ENCODE results near the gene PATL1. TPM values are rescaled to one million over a fixed set of nuclear protein-coding genes. Genes with fewer than 3 reads are reported as not detected.

Gene PATL1
- total RNA-seq, 1 experiment from 2014 or later, result 57.8 TPM

GRCh38 chr11:59659981-59660380 is 8.9 kb downstream of the PATL1 start:
- H3K36me3 Mint-ChIP-seq (ENCODE audit: insufficient read depth, unreplicated experiment), result peaks cover 78% of the 10 kb centered on the region

DNA sequence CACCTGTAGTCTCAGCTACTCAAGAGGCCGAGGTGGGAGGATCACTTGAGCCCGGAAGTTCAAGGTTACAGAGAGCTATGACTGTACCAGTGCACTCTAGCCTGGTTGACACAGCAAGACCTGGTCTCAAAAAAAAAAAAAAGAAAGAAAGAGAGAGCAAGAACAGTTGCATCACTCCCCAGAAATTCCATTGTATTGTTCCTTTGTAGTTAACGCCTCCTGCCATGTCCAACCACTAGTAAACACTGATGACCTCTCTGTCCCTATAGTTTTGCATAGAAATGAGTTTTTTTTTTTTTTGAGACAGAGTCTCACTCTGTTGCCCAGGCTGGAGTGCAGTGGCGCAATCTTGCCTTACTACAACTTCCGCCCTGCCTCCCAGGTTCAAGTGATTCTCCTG is 10.8 kb downstream of the PATL1 start:
- Mint-ChIP-seq H3K27ac (ENCODE audit: unreplicated experiment) (no peak overlapping the region), H3K36me3 (ENCODE audit: insufficient read depth, unreplicated experiment) (peaks cover 86% of the 10 kb centered on the region), H3K4me3 (ENCODE audit: unreplicated experiment) (no peak overlapping the region), H3K9me3 (ENCODE audit: unreplicated experiment) (no peaks in the 10 kb centered on the region), H3K27me3 (ENCODE audit: insufficient read depth, unreplicated experiment) (no peaks in the 10 kb centered on the region), H3K4me1 (ENCODE audit: low read depth, unreplicated experiment) (peaks cover 7% of the 10 kb centered on the region)
- DNase-seq, result no peak
- H3K4me3 ChIP-seq (ENCODE audit: low read depth, low read length), result no peak overlapping the region
- H3K27me3 ChIP-seq (replicated peaks; ENCODE audit: control insufficient read depth, insufficient read depth, low read length), result no peaks in the 10 kb centered on the region
- CTCF ChIA-PET, result no interaction called here
- H3K9me3 ChIP-seq, result no peaks in the 10 kb centered on the region
- no peaks in the 10 kb centered on the region for H3K4me1 ChIP-seq
- POLR2A ChIA-PET, result no interaction called here
- peaks cover 4% of the 10 kb centered on the region for H3K36me3 ChIP-seq (ENCODE audit: control insufficient read depth, insufficient read depth, low read length)
- intact Hi-C loops (cut with micrococcal nuclease; ENCODE audit: unreplicated experiment), result no loop called here
- BruUV-seq (replicated peaks), result no TSS peak
- no peak for TF ChIP-seq CTCF (IDR thresholded peaks at IDR 0.05; ENCODE audit: insufficient read depth in 1 of 2, low read depth in 1 of 2, low read length in 1 of 2, severe bottlenecking in 1 of 2, unreplicated experiment in 1 of 2)

More at GRCh38 chr11:59659981-59660380, 8.9 kb downstream of the PATL1 start:
- Mint-ChIP-seq H3K4me3 (ENCODE audit: unreplicated experiment) (no peak overlapping the region), H3K27me3 (ENCODE audit: insufficient read depth, unreplicated experiment) (no peaks in the 10 kb centered on the region), H3K4me1 (ENCODE audit: low read depth, unreplicated experiment) (peaks cover 7% of the 10 kb centered on the region), H3K27ac (ENCODE audit: unreplicated experiment) (no peak overlapping the region), H3K9me3 (ENCODE audit: unreplicated experiment) (no peaks in the 10 kb centered on the region)
- CTCF ChIA-PET, result no interaction called here
- Histone ChIP-seq H3K4me3 (ENCODE audit: low read depth, low read length) (no peak overlapping the region), H3K27me3 (replicated peaks; ENCODE audit: control insufficient read depth, insufficient read depth, low read length) (no peaks in the 10 kb centered on the region), H3K9me3 (no peaks in the 10 kb centered on the region), H3K4me1 (no peaks in the 10 kb centered on the region), H3K36me3 (ENCODE audit: control insufficient read depth, insufficient read depth, low read length) (peaks cover 4% of the 10 kb centered on the region)
- no peak for DNase-seq
- TF ChIP-seq CTCF (IDR thresholded peaks at IDR 0.05; ENCODE audit: insufficient read depth in 1 of 2, low read depth in 1 of 2, low read length in 1 of 2, severe bottlenecking in 1 of 2, unreplicated experiment in 1 of 2), result no peak
- POLR2A ChIA-PET, result no interaction called here
- no TSS peak for BruUV-seq (replicated peaks)
- intact Hi-C loops (cut with micrococcal nuclease; ENCODE audit: unreplicated experiment), result no loop called here

- Histone ChIP-seq H3K4me3 (ENCODE audit: low read depth, low read length) (no peak overlapping the region), H3K9me3 (no peaks in the 10 kb centered on the region), H3K36me3 (ENCODE audit: control insufficient read depth, insufficient read depth, low read length) (peaks cover 7% of the 10 kb centered on the region), H3K4me1 (no peaks in the 10 kb centered on the region), H3K27me3 (replicated peaks; ENCODE audit: control insufficient read depth, insufficient read depth, low read length) (no peaks in the 10 kb centered on the region)
- H3K4me3 Mint-ChIP-seq (ENCODE audit: unreplicated experiment), result no peak overlapping the region
- no peak for TF ChIP-seq CTCF (IDR thresholded peaks at IDR 0.05; ENCODE audit: insufficient read depth in 1 of 2, low read depth in 1 of 2, low read length in 1 of 2, severe bottlenecking in 1 of 2, unreplicated experiment in 1 of 2)
- no peak for DNase-seq
- intact Hi-C loops (cut with micrococcal nuclease; ENCODE audit: unreplicated experiment), result no loop called here
- ChIA-PET POLR2A (interaction anchor here (0.6 kb wide), 1 partner anchor 14 kb away, joined by 7 read pairs; no protein-coding TSS in a partner anchor), CTCF (no interaction called here)
- peaks cover 99% of the 10 kb centered on the region for H3K36me3 Mint-ChIP-seq (ENCODE audit: insufficient read depth, unreplicated experiment)
- peak overlapping the region; percentile 61 for H3K27ac Mint-ChIP-seq (ENCODE audit: unreplicated experiment)
- H3K4me1 Mint-ChIP-seq (ENCODE audit: low read depth, unreplicated experiment), result peaks cover 7% of the 10 kb centered on the region
- no peaks in the 10 kb centered on the region for H3K9me3 Mint-ChIP-seq (ENCODE audit: unreplicated experiment)
- BruUV-seq (replicated peaks), result no TSS peak
- no peaks in the 10 kb centered on the region for H3K27me3 Mint-ChIP-seq (ENCODE audit: insufficient read depth, unreplicated experiment)
These were observed 13.9 kb downstream of the PATL1 start for GRCh38 chr11:59654893-59655292.

Data from Caco-2 (cell line).